Caco-2 (cell line): ENCODE data around the gene MPO. TPM values are rescaled to one million over a fixed set of nuclear protein-coding genes. Genes with fewer than 3 reads are reported as not detected.

Experiments
- BruUV-seq: library from RNA; stranded (reverse); fragments of 400-500 nt; replicated peaks from 2 replicates; lab custom pipeline; 2021; lab: Mats Ljungman, UMichigan
- CTCF ChIA-PET: fragments of 300-600 bp; sonication (Branson Sonifier 250); formaldehyde crosslinking; loops from one replicate; lab custom pipeline; 2022; ENCODE audit warnings: antibody characterized with exemption; lab: Charles Lee
- POLR2A ChIA-PET: fragments of 300-600 bp; sonication (Branson Sonifier 250); formaldehyde crosslinking; loops from one replicate; lab custom pipeline; 2022; ENCODE audit warnings: antibody characterized with exemption; lab: Charles Lee
- DNase-seq, 2 experiments: peaks; one replicate each; pipeline versions ENCODE4 v3.0.0 to v3.0.0-alpha.2; 2020 to 2022
- H3K27me3 ChIP-seq: replicated peaks from 2 replicates; pipeline ENCODE4 v1.6.0; 2011; ENCODE audit warnings: low read length; ENCODE audit not compliant: control insufficient read depth, insufficient read depth
- H3K36me3 ChIP-seq: 2 replicates; pipeline ENCODE4 v1.5.1; 2011; ENCODE audit warnings: low read length; ENCODE audit not compliant: control insufficient read depth, insufficient read depth
- H3K4me1 ChIP-seq: fragments of 250-450 bp; sonication (Bioruptor Pico); 2 replicates; pipeline ENCODE4 v1.5.1; 2020; ENCODE audit warnings: mild to moderate bottlenecking
- H3K4me3 ChIP-seq: 2 replicates; pipeline ENCODE4 v1.5.1; 2011; ENCODE audit warnings: low read depth, mild to moderate bottlenecking, control low read depth, low read length
- H3K9me3 ChIP-seq: fragments of 250-450 bp; sonication (Bioruptor Pico); 2 replicates; pipeline ENCODE4 v1.5.1; 2020; ENCODE audit warnings: mild to moderate bottlenecking, moderate library complexity
- H3K27ac Mint-ChIP-seq: one replicate; pipeline ENCODE4 v1.8.0; 2022; ENCODE audit warnings: mixed read lengths; ENCODE audit not compliant: unreplicated experiment
- H3K27me3 Mint-ChIP-seq: one replicate; pipeline ENCODE4 v1.8.0; 2022; ENCODE audit warnings: mixed read lengths; ENCODE audit not compliant: insufficient read depth, unreplicated experiment
- H3K36me3 Mint-ChIP-seq: one replicate; pipeline ENCODE4 v1.8.0; 2022; ENCODE audit warnings: mild to moderate bottlenecking, mixed read lengths; ENCODE audit not compliant: insufficient read depth, unreplicated experiment
- H3K4me1 Mint-ChIP-seq: one replicate; pipeline ENCODE4 v1.8.0; 2022; ENCODE audit warnings: low read depth, mixed read lengths; ENCODE audit not compliant: unreplicated experiment
- H3K4me3 Mint-ChIP-seq: one replicate; pipeline ENCODE4 v1.8.0; 2022; ENCODE audit warnings: mild to moderate bottlenecking, moderate library complexity, mixed read lengths; ENCODE audit not compliant: unreplicated experiment
- H3K9me3 Mint-ChIP-seq: one replicate; pipeline ENCODE4 v1.8.0; 2022; ENCODE audit warnings: mixed read lengths; ENCODE audit not compliant: unreplicated experiment
- intact Hi-C: fragments of 100-400 bp; cut with micrococcal nuclease; formaldehyde crosslinking; loops from one replicate; pipeline ENCODE4 v1.10.0; 2022; ENCODE audit not compliant: unreplicated experiment
- total RNA-seq: library from RNA; stranded (reverse); gene quantifications from 2 replicates; pipeline ENCODE4 v1.2.3, GENCODE V29; 2022
- TF ChIP-seq, protein P1 (sequence below), 2 experiments: fragments of 200-600 bp in 1 of 2; IDR thresholded peaks; 1 replicate in 1 of 2; 2 replicates in 1 of 2; pipeline versions ENCODE4 v1.5.1 to v1.8.0; 2011 to 2022; ENCODE audit warnings: antibody characterized with exemption in 1 of 2, control low read depth in 1 of 2, inconsistent platforms in 1 of 2, low read depth in 1 of 2, low read length in 1 of 2, mild to moderate bottlenecking in 1 of 2, moderate library complexity in 1 of 2; ENCODE audit not compliant: insufficient read depth in 1 of 2, severe bottlenecking in 1 of 2, unreplicated experiment in 1 of 2

Gene MPO
- total RNA-seq, 1 experiment from 2014 or later: 0.23 TPM

- TF ChIP-seq, protein P1, sequence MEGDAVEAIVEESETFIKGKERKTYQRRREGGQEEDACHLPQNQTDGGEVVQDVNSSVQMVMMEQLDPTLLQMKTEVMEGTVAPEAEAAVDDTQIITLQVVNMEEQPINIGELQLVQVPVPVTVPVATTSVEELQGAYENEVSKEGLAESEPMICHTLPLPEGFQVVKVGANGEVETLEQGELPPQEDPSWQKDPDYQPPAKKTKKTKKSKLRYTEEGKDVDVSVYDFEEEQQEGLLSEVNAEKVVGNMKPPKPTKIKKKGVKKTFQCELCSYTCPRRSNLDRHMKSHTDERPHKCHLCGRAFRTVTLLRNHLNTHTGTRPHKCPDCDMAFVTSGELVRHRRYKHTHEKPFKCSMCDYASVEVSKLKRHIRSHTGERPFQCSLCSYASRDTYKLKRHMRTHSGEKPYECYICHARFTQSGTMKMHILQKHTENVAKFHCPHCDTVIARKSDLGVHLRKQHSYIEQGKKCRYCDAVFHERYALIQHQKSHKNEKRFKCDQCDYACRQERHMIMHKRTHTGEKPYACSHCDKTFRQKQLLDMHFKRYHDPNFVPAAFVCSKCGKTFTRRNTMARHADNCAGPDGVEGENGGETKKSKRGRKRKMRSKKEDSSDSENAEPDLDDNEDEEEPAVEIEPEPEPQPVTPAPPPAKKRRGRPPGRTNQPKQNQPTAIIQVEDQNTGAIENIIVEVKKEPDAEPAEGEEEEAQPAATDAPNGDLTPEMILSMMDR (IDR thresholded peaks at IDR 0.05; ENCODE audit: insufficient read depth in 1 of 2, low read depth in 1 of 2, low read length in 1 of 2, severe bottlenecking in 1 of 2, unreplicated experiment in 1 of 2): no peak
- Histone ChIP-seq H3K9me3 (no peaks in the 10 kb centered on the region), H3K36me3 (no peaks in the 10 kb centered on the region), H3K4me3 (no peak overlapping the region), H3K27me3 (no peaks in the 10 kb centered on the region), H3K4me1 (no peaks in the 10 kb centered on the region)
- H3K27ac Mint-ChIP-seq: no peak overlapping the region
- H3K4me1 Mint-ChIP-seq: no peaks in the 10 kb centered on the region
- CTCF ChIA-PET: interaction anchor here (1.0 kb wide), 1 partner anchor 24 kb away, joined by 3 read pairs; no protein-coding TSS in a partner anchor
- intact Hi-C loops: no loop called here
- POLR2A ChIA-PET: no interaction called here
- no peaks in the 10 kb centered on the region for H3K36me3 Mint-ChIP-seq
- BruUV-seq: no TSS peak
- no peak for DNase-seq
- no peak overlapping the region for H3K4me3 Mint-ChIP-seq
- peaks cover 7% of the 10 kb centered on the region for H3K27me3 Mint-ChIP-seq
- no peaks in the 10 kb centered on the region for H3K9me3 Mint-ChIP-seq
These were observed 7.2 kb downstream of the MPO start for GRCh38 chr17:58273453-58274104.

DNA sequence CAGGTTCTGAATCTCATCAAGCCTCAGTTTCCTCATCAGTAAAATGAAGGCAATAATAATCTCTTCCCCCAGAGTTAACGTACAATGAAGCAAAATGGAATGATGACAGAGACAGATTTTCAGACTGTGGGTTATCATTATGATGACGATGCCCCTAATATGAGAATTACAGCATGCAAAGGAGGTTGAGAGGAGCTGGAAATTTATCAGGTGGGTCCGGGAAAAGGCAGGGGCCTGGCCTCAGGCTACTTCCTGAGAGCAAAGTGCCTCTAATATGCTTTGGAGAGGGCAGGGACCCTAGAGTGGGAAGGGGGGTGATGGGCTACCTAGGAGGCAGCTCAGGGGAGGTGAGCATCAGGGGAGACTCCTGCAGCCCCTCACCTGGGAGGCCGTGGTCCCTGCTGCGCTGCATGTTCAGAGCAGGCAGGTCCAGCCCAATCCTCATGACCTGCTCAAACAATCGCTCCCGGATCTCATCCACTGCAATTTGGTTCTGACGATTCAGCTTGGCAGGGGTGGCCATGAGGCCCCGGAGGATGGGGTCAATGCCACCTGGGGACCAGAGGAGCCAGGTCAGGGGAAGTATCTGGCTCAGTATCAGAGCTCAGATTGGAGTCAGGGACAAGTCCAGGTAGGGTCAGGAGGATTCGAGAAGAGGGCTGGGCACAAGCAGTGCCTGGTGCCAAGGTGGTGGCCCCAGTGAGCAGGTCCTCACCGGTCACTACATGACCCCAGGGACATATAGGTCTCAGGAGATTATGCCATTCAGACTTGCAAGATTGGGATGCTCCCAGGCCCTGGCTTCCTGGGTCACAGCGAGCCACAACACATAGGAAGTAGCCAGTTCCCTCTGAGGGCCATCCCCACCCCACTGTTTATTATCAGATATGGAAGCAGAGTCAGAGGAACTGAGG, 8.1 kb downstream of the MPO start:
- intact Hi-C loops: no loop called here
- Mint-ChIP-seq H3K9me3 (no peaks in the 10 kb centered on the region), H3K27me3 (peaks cover 7% of the 10 kb centered on the region), H3K4me3 (no peak overlapping the region), H3K27ac (no peak overlapping the region), H3K36me3 (no peaks in the 10 kb centered on the region), H3K4me1 (no peaks in the 10 kb centered on the region)
- ChIA-PET CTCF (interaction anchor here (1.0 kb wide), 1 partner anchor 23 kb away, joined by 3 read pairs; no protein-coding TSS in a partner anchor), POLR2A (no interaction called here)
- DNase-seq: no peak
- H3K4me1 ChIP-seq: no peaks in the 10 kb centered on the region
- no peak overlapping the region for H3K4me3 ChIP-seq
- no TSS peak for BruUV-seq
- no peaks in the 10 kb centered on the region for H3K27me3 ChIP-seq
- TF ChIP-seq, protein P1 (IDR thresholded peaks at IDR 0.05; ENCODE audit: insufficient read depth in 1 of 2, low read depth in 1 of 2, low read length in 1 of 2, severe bottlenecking in 1 of 2, unreplicated experiment in 1 of 2): no peak
- H3K36me3 ChIP-seq: no peaks in the 10 kb centered on the region
- H3K9me3 ChIP-seq: no peaks in the 10 kb centered on the region

GRCh38 chr17:58271216-58271931, 9.4 kb downstream of the MPO start:
- DNase-seq: no peak
- H3K4me1 Mint-ChIP-seq: no peaks in the 10 kb centered on the region
- Histone ChIP-seq H3K9me3 (no peaks in the 10 kb centered on the region), H3K36me3 (no peaks in the 10 kb centered on the region), H3K4me3 (no peak overlapping the region), H3K4me1 (no peaks in the 10 kb centered on the region), H3K27me3 (no peaks in the 10 kb centered on the region)
- CTCF ChIA-PET: interaction anchor here (0.6 kb wide), 1 partner anchor 67 kb away, joined by 3 read pairs; no protein-coding TSS in a partner anchor
- no peak overlapping the region for H3K4me3 Mint-ChIP-seq
- POLR2A ChIA-PET: no interaction called here
- H3K27ac Mint-ChIP-seq: no peak overlapping the region
- no peaks in the 10 kb centered on the region for H3K9me3 Mint-ChIP-seq
- intact Hi-C loops: no loop called here
- no TSS peak for BruUV-seq
- TF ChIP-seq, protein P1 (IDR thresholded peaks at IDR 0.05; ENCODE audit: insufficient read depth in 1 of 2, low read depth in 1 of 2, low read length in 1 of 2, severe bottlenecking in 1 of 2, unreplicated experiment in 1 of 2): no peak
- peaks cover 7% of the 10 kb centered on the region for H3K27me3 Mint-ChIP-seq
- no peaks in the 10 kb centered on the region for H3K36me3 Mint-ChIP-seq
